ENCODE measurements around the gene PRPF39.
"Not testable (repeated sequence)": the region's sequence is repeated elsewhere in the genome, so short reads cannot be mapped to it uniquely, and the experiment has no call there.

PRPF39 gene

DNA sequence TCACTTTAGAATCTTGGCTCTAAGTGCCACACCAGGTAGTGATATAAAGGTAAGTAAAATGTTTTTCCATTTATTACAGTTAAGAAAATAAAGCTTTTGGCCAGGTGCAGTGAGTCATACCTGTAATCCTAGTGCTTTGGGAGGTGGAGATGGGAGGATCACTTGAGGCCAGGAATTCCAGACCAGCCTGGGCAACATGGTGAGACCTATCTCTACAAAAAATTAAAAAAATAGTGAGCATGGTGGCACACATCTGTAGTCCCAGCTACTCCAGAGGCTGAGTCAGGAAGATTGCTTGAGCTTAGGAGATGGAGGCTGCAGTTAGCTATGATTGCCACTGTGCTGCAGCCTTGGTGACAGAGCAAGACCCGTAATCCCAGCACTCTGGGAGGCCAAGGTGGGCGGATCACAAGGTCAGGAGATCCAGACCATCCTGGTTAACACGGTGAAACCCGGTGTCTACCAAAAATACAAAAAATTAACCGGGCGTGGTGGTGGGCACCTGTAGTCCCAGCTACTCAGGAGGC, 56.8 kb downstream of the PRPF39 start:
- H3K4me3 ChIP-seq (ENCODE audit: low read depth in 1 of 2, low read length in 2 of 2), result no peak overlapping the region
- H3K4me1 ChIP-seq (ENCODE audit: control insufficient read depth in 1 of 2, insufficient read depth in 2 of 2, low read length in 2 of 2), result peaks cover 10 to 17% of the 10 kb centered on the region in 2 donors
- no peaks in the 10 kb centered on the region for H3K36me3 ChIP-seq (ENCODE audit: control insufficient read depth in 1 of 2, insufficient read depth in 2 of 2, low read length in 2 of 2)
- H3K27me3 ChIP-seq (ENCODE audit: low read depth, low read length), result no peaks in the 10 kb centered on the region
- no peaks in the 10 kb centered on the region for H3K9me3 ChIP-seq (ENCODE audit: control insufficient read depth in 1 of 2, low read length in 2 of 2)
- no peak overlapping the region for H3K27ac ChIP-seq (ENCODE audit: low read length)

DNA sequence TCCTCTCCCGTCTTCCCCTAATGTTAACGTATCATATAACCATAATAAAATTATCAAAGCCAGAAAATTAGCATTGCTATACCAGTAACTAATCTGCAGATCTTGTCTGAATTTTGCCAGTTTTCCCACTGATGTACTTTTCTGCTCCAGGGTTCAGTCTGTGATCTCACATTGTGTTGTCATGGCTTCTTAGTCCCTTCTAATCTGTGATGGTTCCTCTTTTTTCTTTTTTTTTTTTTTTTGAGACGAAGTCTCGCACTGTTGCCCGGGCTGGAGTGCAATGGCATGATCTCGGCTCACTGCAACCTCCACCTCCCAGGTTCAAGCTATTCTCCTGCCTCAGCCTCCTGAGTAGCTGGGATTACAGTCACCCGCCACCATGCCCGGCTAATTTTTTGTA, 58.2 kb downstream of the PRPF39 start:
- H3K4me3 ChIP-seq (ENCODE audit: low read depth in 1 of 2, low read length in 2 of 2); H3K27me3 ChIP-seq (ENCODE audit: low read depth, low read length); H3K36me3 ChIP-seq (ENCODE audit: control insufficient read depth in 1 of 2, insufficient read depth in 2 of 2, low read length in 2 of 2); H3K4me1 ChIP-seq (ENCODE audit: control insufficient read depth in 1 of 2, insufficient read depth in 2 of 2, low read length in 2 of 2); H3K27ac ChIP-seq (ENCODE audit: low read length); H3K9me3 ChIP-seq (ENCODE audit: control insufficient read depth in 1 of 2, low read length in 2 of 2): not testable (repeated sequence)

DNA sequence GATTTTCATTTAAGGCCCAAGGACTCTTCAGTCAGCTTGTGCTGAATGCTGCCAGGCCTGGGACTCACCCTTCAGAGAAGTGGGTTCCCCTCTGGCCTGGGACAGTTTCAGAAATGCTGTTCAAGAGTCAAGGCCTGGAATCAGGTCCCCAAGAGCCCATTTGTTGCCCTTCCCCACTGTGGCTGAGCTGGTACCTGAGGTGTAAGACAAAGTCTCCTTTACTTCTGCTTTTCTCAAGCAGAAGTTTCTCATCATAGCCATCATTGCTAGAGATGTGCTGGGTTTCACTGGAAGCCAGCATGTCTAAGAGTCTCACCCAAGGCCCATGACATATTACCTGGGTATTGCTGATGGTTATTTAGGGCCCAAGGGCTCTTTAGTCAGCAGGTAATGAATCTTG, 60.7 kb downstream of the PRPF39 start:
- no peaks in the 10 kb centered on the region for H3K36me3 ChIP-seq (ENCODE audit: control insufficient read depth in 1 of 2, insufficient read depth in 2 of 2, low read length in 2 of 2)
- H3K4me1 ChIP-seq (ENCODE audit: control insufficient read depth in 1 of 2, insufficient read depth in 2 of 2, low read length in 2 of 2), result no peaks in the 10 kb centered on the region
- H3K4me3 ChIP-seq (ENCODE audit: low read depth in 1 of 2, low read length in 2 of 2), result no peak overlapping the region
- H3K9me3 ChIP-seq (ENCODE audit: control insufficient read depth in 1 of 2, low read length in 2 of 2), result no peaks in the 10 kb centered on the region
- no peak overlapping the region for H3K27ac ChIP-seq (ENCODE audit: low read length)
- no peaks in the 10 kb centered on the region for H3K27me3 ChIP-seq (ENCODE audit: low read depth, low read length)

DNA sequence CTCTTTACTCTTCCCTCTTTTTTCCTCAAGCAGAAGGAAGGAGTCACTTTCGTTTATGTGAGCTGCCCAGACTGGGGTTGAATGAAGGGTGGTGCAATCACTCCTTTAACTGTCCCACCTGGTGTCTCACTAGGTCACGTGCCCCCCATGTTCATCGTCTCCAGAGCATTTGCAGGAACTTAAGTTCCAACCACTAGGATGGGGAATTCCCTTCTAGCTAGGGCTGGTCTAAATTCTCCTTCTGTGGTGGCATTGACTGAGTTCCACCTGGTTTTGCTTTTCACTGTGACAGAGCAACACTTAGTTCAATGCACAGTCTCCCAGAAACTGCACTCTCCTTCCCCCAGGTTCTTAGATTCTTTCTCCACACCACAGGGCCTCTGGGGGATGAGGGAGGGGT, 61.3 kb downstream of the PRPF39 start:
- Histone ChIP-seq H3K27ac (ENCODE audit: low read length) (no peak overlapping the region), H3K4me3 (ENCODE audit: low read depth in 1 of 2, low read length in 2 of 2) (no peak overlapping the region), H3K4me1 (ENCODE audit: control insufficient read depth in 1 of 2, insufficient read depth in 2 of 2, low read length in 2 of 2) (no peaks in the 10 kb centered on the region), H3K9me3 (ENCODE audit: control insufficient read depth in 1 of 2, low read length in 2 of 2) (no peaks in the 10 kb centered on the region), H3K36me3 (ENCODE audit: control insufficient read depth in 1 of 2, insufficient read depth in 2 of 2, low read length in 2 of 2) (no peaks in the 10 kb centered on the region), H3K27me3 (ENCODE audit: low read depth, low read length) (no peaks in the 10 kb centered on the region)

DNA sequence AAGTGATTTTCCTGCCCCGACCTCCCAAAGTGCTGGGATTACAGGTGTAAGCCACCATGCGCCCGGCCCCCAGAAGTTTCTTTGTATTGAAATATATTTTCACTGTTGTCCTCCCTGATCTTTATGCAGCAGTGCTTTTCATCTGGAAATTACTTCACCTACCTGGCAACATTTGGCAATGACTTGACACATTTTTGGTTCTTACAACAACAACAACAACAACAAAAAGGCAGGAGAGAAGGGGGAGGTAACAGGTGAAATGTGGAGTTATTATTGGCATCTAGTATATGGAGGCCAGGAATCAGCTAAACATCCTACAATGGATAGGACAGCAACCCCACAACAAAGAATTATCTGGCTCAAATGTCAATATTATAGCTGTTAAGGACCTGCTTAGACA, 65.7 kb downstream of the PRPF39 start:
- Histone ChIP-seq H3K4me1 (ENCODE audit: control insufficient read depth in 1 of 2, insufficient read depth in 2 of 2, low read length in 2 of 2) (no peaks in the 10 kb centered on the region), H3K4me3 (ENCODE audit: low read depth in 1 of 2, low read length in 2 of 2) (no peak overlapping the region), H3K36me3 (ENCODE audit: control insufficient read depth in 1 of 2, insufficient read depth in 2 of 2, low read length in 2 of 2) (peaks cover 0 to 4% of the 10 kb centered on the region in 2 donors), H3K9me3 (ENCODE audit: control insufficient read depth in 1 of 2, low read length in 2 of 2) (no peaks in the 10 kb centered on the region), H3K27ac (ENCODE audit: low read length) (no peak overlapping the region), H3K27me3 (ENCODE audit: low read depth, low read length) (no peaks in the 10 kb centered on the region)

DNA sequence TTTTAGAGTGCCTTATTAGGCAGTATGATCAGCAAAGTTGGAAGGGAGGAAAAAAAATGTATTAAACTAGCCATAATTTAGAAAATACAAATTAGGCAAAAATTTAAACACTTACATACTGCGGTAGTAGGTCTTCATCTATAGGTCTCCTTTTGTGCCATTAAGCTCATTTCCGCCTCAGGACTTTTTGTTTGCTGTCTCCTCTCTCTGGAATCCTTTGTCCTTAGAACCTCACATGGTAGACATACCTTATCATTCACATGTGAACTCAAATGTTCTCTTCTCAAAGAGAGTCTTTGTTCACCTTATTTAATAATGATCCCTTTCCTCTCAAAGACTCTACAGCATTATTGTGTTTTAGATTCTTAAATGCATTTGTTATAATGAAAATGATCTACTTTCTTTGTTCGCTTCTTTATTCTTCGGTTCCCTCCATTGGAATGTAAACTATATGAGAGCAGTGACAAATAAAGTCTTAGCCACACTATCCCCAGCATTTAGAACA, 66.5 kb downstream of the PRPF39 start:
- H3K27ac ChIP-seq (ENCODE audit: low read length), result no peak overlapping the region
- H3K36me3 ChIP-seq (ENCODE audit: control insufficient read depth in 1 of 2, insufficient read depth in 2 of 2, low read length in 2 of 2), result peaks cover 0 to 4% of the 10 kb centered on the region in 2 donors
- no peak overlapping the region for H3K4me3 ChIP-seq (ENCODE audit: low read depth in 1 of 2, low read length in 2 of 2)
- no peaks in the 10 kb centered on the region for H3K9me3 ChIP-seq (ENCODE audit: control insufficient read depth in 1 of 2, low read length in 2 of 2)
- no peaks in the 10 kb centered on the region for H3K4me1 ChIP-seq (ENCODE audit: control insufficient read depth in 1 of 2, insufficient read depth in 2 of 2, low read length in 2 of 2)
- no peaks in the 10 kb centered on the region for H3K27me3 ChIP-seq (ENCODE audit: low read depth, low read length)

DNA sequence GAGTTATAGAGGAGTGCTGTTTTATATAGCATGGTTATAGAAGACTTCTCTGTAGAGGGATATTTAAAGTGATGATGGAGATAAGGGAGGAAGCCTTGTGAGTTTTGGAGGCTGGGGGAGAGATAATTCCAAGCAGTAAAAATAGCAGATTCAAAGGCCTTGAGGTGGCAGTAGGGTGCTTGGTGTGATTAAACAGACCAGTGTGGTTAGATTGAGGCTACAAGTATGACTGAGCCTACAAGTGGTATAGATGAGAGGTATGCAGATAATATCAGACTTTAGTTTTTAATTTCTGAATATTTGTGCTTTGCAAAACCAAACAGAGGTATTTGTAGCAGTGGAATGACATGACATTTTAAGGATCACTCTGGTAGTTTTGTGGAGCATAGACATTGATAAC, 72.2 kb downstream of the PRPF39 start:
- no peak overlapping the region for H3K27ac ChIP-seq (ENCODE audit: low read length)
- no peaks in the 10 kb centered on the region for H3K27me3 ChIP-seq (ENCODE audit: low read depth, low read length)
- H3K4me1 ChIP-seq (ENCODE audit: control insufficient read depth in 1 of 2, insufficient read depth in 2 of 2, low read length in 2 of 2), result no peaks in the 10 kb centered on the region
- H3K36me3 ChIP-seq (ENCODE audit: control insufficient read depth in 1 of 2, insufficient read depth in 2 of 2, low read length in 2 of 2), result no peaks in the 10 kb centered on the region
- no peaks in the 10 kb centered on the region for H3K9me3 ChIP-seq (ENCODE audit: control insufficient read depth in 1 of 2, low read length in 2 of 2)
- H3K4me3 ChIP-seq (ENCODE audit: low read depth in 1 of 2, low read length in 2 of 2), result no peak overlapping the region
